ENCODE measurements around the gene SLC39A6.

GRCh38 chr18:36129300-36130038 is at the start of gene SLC39A6, which contains the start of gene ELP2:
- no peak for TF ChIP-seq CTCF (IDR thresholded peaks at IDR 0.05)
- no peak for TF ChIP-seq ZFP36 (IDR thresholded peaks at IDR 0.05; ENCODE audit: borderline replicate concordance, partially characterized antibody)
- TF ChIP-seq REST (IDR thresholded peaks at IDR 0.05) = no peak
- no peak for TF ChIP-seq SMC3 (IDR thresholded peaks at IDR 0.05)
- no peak for TF ChIP-seq HDAC2 (IDR thresholded peaks at IDR 0.05)

All from A549 (cell line).